Lower leg skin (tissue), 4 donors: ENCODE results near the gene PAPPA. TPM values are rescaled to one million over a fixed set of nuclear protein-coding genes. Genes with fewer than 3 reads are reported as not detected.

Experiments
- DNase-seq, 2 donors: peaks; one replicate each; pipeline ENCODE4 v3.0.0-alpha.2; 2019; ENCODE audit warnings: low spot score in 2 of 2
- H3K4me3 ChIP-seq: fragments of 200-600 bp; sonication (generic); 2 replicates; pipeline ENCODE4 v1.5.1; 2017; ENCODE audit warnings: mild to moderate bottlenecking, low read depth; ENCODE audit not compliant: poor library complexity, severe bottlenecking
- CTCF ChIP-seq, 3 donors: fragments of 450-650 bp; IDR thresholded peaks; one replicate each; pipeline ENCODE4 v1.5.1; 2016; ENCODE audit warnings: antibody characterized with exemption in 3 of 3, mild to moderate bottlenecking in 3 of 3, moderate library complexity in 2 of 3
- POLR2A ChIP-seq, 2 donors: fragments of 450-650 bp; IDR thresholded peaks; one replicate each; pipeline ENCODE4 v1.6.1; 2016 to 2017; ENCODE audit warnings: antibody characterized with exemption in 2 of 2, mild to moderate bottlenecking in 1 of 2, moderate library complexity in 1 of 2
- WGBS, 2 donors: methylation state at CpG; one replicate each; pipeline ENCODE4 v1.1.5; 2018; 5-methylcytosine and 5-hydroxymethylcytosine counted together
- intact Hi-C: fragments of 100-400 bp; cut with DNase I; formaldehyde crosslinking; loops from one replicate; pipeline ENCODE4 v1.15.0; 2023; ENCODE audit warnings: low total_unique reads
- total RNA-seq, 4 donors: library from RNA; depleted of rRNA; stranded (reverse); fragments of >200 nt; gene quantifications; one replicate each; pipeline ENCODE4 v1.1.0, GENCODE V29; 2016

The PAPPA gene
- total RNA-seq, 4 donors from 2014 or later: 0.64 to 2.2 (median 1.9) TPM

DNA sequence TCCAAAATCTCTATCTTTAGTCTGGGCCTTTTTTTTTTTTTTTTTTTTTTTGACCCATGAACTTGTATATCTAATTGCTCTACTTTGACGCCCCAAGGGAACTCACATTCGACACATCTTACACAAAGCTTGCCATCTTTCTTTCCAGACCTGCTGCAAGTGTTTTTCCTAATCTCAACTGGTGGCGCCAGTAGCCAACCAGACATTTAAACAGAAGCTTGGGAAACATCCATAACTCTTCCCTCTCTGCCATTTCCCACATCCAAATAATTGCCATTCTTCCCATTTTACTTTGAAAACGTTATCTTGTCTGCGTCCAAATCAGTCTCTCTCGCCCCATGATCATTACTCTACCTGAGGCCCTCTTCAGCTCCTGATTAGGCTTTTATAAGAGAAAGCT is 130.9 kb downstream of the PAPPA start:
- DNase-seq: no peak
- intact Hi-C loops: no loop called here
- TF ChIP-seq CTCF (IDR thresholded peaks at IDR 0.05): no peak
- TF ChIP-seq POLR2A (IDR thresholded peaks at IDR 0.05): no peak
- no peak overlapping the region for H3K4me3 ChIP-seq
- 81 to 88% methylated on average over 6 of the region's 6 CpGs for WGBS, 2 donors

DNA sequence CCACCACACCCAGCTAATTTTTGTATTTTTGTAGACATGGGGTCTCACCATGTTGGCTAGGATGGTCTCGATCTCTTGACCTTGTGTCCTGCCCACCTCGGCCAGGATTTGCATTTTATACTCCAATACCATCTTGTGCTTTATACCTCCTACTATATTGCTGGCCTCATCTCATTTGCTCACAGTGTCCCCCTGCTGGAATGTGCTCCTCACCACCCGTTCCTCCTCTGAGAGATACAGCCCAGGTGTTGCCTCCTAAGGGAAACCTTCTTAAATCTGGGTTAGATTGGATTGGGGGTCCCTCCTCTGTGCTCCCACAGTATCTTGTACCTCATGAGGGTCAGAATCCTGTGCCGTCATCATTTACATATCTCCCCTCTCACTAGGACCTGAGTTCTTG is 131.7 kb downstream of the PAPPA start:
- DNase-seq: no peak
- H3K4me3 ChIP-seq: no peak overlapping the region
- 84 to 91% methylated on average over 4 of the region's 4 CpGs for WGBS, 2 donors
- TF ChIP-seq POLR2A (IDR thresholded peaks at IDR 0.05) (no peak), CTCF (IDR thresholded peaks at IDR 0.05) (no peak)
- intact Hi-C loops: no loop called here

DNA sequence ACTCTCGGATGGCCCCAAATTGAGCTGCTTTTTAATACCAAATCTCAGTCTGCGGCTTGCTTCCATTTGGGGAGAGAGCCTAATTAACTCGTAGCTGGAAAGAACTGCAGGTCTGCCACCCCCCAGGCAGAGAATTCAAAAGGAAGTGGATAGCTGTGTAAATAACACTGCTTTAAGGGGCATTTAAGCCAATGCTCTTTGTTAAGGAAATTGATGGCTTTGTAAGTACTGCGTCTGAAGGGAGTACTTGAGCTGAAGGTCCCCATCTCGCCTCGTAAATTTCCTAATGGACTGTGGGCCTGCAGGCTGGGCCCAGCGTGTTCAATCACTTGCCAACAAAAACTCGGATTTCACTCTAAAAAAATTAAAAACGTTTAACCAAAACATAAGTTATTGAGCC is 132.7 kb downstream of the PAPPA start:
- no peak overlapping the region for H3K4me3 ChIP-seq
- intact Hi-C loops: no loop called here
- TF ChIP-seq POLR2A (IDR thresholded peaks at IDR 0.05): no peak
- TF ChIP-seq CTCF (IDR thresholded peaks at IDR 0.05): no peak
- 62 to 63% methylated on average over 9 of the region's 9 CpGs for WGBS, 2 donors
- no peak for DNase-seq

- no peak overlapping the region for H3K4me3 ChIP-seq
- intact Hi-C loops: no loop called here
- 84 to 87% methylated on average over 4 of the region's 4 CpGs for WGBS, 2 donors
- no peak for DNase-seq
- TF ChIP-seq CTCF (IDR thresholded peaks at IDR 0.05) (no peak), POLR2A (IDR thresholded peaks at IDR 0.05) (no peak)
These were observed 134.1 kb downstream of the PAPPA start for GRCh38 chr9:116287721-116288120.

DNA sequence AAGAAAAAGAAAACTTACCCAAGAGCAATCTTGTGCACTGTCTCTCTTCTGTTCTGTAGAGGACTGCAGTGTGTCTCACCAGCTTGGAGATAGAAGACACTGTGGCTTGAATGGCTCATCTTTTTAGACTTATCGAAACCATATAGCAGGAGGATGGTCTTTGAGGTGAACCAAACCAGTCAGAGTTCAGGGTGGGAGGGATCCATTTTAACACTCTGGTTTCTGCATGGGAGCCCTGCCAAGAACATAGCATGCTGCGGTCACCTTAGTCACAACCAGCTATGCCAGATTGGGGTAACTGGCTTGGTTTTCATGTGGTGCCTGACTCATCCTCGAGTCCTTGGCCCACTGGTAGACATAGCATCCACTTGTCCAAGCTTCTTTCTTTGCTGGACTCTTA is 135.1 kb downstream of the PAPPA start:
- 82 to 89% methylated on average over 3 of the region's 3 CpGs for whole genome bisulfite sequencing, 2 donors

More for the DNA sequence above, 135.1 kb downstream of the PAPPA start:
- TF ChIP-seq POLR2A (IDR thresholded peaks at IDR 0.05): no peak
- no peak for TF ChIP-seq CTCF (IDR thresholded peaks at IDR 0.05)
- H3K4me3 ChIP-seq: no peak overlapping the region
- intact Hi-C loops: no loop called here
- no peak for DNase-seq
